ENCODE data around the gene CRHR1.

- TF ChIP-seq CTCF (IDR thresholded peaks at IDR 0.05) (no peak), POLR2AphosphoS5 (IDR thresholded peaks at IDR 0.05) (no peak), POLR2A (IDR thresholded peaks at IDR 0.05) (no peak)
Observed at GRCh38 chr17:45788057-45788456, 3.9 kb downstream of the CRHR1 start.
